GM21367 (cell line): Measurements from ENCODE around the gene AURKAIP1.

Source experiments
- ATAC-seq: cut with Tn5 transposase; IDR thresholded peaks from one replicate; pipeline ENCODE4 v1.9.1; 2021; ENCODE audit not compliant: unreplicated experiment

AURKAIP1 gene

DNA sequence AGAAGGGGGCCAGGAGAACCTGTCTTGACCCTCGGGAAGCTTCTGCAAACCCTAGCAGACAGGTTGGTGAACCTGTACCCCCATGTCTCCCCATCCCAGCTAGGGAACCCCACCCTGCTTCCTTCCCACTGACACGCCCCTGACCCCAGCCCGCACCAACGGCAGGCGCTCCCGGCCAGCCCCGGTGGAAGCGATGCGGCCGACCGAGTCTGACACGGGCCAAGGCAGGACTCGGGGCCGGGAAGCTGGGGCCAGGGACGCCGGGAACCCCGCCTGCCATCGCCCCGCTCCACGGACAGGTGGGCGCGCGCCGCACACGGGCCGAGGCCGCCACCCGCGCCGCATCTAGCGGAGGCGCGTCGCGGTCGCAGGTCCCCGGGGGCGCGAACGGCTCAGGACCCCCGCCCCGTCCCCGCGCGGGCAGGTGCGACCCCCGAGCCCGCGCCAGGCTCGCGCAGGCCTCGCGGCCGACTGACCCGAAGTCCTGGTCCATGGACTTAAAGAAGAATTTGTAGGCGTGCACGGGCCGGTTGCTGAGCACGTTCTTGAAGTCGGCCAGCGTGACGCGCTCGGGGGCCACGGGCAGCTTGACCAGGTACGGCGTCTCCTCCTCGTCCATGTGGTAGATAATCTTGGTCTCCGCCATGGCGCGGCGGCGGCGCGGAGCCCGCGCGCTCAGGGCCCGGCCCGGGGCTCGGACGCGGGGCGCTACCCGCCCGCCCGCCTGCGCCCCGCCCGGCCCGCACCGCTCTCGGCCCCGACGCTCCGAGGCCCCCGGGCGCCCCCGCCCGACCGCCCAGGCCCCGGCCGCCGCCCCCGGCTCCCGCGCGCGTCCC is 26.4 kb downstream of the AURKAIP1 start:
- peak; percentile 25 for ATAC-seq

DNA sequence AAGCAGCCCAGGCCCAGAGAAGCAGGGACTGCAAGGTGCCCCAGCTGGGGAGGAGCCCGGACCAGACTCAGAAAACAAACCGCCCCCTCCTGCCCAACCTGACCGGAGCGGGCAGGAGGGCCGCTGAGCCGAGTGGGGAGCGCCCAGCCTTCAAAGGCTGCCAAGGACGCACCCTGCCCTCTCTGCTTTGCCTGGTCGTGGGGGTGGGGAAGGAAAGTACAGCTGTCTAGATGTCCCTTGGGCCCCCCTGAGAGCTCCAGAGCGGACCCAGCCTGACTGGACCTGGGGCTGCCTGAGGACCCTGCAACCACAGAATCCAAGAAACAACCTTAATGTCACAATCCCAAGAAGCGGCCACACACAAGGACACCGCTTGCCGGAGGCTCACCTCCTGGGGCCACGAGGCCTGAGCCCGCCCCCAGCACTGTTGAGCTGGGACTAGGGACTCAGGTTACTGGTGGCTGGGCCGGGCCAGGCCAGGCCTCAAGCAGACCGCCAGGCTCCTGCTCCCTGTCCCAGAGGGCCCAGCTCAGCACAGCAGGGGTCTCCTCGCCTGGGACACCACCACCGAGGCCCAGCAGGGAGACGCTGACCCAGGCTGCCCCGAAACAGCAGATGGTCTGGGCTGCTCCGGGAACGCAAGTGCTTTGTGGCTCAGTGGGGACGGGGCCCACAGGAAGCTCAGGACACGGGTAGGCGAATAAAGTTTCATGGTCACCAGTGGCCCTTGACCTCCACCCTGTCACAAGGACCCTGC is 27.2 kb downstream of the AURKAIP1 start:
- no peak for ATAC-seq

DNA sequence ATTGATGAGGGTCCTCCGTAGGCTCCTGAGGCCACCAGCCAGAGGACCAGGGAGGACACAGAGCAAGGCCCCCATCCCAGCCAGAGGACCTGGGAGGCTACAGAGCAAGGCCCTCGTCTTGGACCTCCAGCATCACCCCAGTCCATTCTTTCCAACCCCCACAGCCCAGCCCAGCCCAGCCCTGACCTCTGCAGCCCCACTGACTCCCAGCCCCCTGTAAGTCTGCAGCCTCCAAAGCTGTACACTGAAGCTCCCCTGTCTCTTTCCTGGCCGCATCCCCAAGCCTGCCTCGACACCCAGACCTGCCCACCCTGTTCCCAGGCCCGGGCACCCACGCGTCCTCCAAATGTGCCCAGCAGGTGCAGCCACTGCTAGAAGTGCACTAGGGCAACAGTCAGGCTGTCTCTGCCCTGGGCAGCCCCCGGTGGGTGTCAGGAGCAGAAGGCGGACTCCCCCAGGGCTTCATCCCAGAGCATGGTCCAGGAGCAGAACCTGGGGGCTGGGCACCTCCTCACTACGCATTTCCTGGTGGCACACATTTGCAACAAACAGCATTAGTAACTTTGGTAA is 27.9 kb downstream of the AURKAIP1 start:
- ATAC-seq = no peak

DNA sequence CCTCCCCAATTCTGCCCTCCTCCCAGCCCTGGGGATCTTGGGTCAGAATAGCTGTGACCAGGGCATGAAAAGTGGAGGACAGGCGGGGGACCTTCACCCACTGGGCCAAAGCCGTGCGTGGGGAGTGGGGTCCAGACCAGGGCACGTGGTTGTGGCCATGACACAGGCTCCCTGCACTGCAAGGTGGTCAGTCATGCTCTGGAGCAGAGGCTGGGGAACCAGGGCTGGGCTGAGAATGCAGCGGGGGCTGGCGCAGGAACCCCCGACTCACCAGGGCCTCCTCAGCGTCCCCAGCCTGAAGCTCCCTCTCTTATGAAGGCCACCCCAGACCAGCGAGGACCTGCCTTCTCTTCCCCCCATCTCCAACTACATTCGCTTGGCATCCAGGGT is 28.5 kb downstream of the AURKAIP1 start:
- no peak for ATAC-seq

DNA sequence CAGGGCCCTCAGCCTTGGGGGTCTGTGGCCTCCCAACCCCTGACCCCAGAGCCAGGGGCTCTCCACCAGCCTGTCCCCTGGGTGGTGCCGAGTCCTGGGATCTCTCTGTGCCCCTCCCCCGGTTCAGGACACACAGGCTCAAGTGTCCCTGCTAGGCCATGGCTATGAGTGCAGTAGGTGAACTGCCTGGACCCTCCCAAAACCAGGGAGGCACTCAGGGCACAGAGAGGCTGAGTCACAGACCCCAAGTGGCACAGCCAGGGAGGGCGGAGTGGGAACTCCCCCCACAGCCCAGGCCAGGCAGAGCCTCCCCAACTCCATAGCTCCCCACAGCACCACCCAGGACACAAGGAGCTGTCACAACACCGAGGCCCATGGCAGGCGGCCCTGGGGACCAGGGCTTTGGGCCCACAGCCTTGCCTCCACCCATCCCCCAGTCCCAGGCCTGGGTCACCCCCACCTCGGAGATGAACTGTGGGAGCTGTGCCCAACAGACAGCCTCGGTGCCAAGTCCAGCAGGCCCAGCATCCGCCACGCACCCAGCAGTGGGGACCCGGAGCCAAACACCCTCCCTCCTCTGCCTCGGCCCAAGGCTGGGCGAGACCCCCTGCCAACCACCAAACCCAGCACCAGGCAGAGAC is 29.0 kb downstream of the AURKAIP1 start:
- no peak for ATAC-seq

DNA sequence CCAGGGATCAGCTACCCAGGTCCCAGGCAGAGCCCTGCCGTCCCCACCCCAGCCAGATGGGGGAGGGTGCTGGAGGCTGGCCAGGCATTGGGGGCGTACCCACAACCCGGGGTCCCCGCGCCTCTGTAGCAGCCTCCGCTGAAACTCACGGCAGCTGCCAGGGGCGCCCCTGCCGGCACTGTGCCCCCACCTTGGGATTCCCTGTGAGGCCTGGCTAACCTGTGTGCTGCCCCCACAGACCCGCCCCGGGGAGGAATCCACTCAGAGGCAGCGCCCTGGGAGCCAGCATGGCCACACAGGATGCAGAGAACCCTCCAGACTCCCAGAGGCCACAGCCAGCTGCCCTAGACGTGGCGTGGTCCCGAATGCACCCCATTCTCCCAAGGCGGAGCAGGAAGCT is 29.6 kb downstream of the AURKAIP1 start:
- no peak for ATAC-seq

DNA sequence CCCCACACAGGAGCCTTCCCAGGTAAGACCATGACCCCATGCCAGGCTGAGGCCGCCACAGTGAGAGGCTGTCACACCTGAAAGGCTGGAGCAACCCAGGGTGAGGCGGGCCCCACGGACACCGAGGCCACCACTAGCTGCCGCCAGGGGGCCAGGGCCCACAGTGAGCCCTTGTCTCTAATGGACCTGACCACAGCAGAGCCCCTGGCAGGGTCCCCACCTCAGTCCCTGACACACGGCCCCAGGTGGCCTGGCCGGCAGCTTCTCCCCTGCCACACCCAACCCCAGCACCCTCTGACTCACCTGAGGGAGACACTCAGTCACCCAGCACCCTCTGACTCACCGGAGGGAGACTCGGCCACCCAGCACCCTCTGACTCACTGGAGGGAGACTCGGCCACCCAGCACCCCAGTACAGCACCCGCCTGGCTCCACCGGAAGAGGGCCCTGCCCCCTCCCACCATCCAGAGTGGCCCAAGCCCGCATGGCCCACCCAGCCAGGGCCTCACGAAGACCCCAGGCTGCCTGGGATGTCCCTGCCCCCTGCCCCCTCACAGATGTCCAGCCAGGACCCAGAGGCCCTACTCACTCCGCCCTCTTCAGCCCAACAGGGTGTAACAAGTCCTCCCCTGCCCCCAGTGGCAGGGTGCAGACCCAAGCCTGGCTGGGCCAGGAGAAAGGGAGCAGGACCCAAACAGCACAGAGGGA is 30.2 kb downstream of the AURKAIP1 start:
- no peak for ATAC-seq

DNA sequence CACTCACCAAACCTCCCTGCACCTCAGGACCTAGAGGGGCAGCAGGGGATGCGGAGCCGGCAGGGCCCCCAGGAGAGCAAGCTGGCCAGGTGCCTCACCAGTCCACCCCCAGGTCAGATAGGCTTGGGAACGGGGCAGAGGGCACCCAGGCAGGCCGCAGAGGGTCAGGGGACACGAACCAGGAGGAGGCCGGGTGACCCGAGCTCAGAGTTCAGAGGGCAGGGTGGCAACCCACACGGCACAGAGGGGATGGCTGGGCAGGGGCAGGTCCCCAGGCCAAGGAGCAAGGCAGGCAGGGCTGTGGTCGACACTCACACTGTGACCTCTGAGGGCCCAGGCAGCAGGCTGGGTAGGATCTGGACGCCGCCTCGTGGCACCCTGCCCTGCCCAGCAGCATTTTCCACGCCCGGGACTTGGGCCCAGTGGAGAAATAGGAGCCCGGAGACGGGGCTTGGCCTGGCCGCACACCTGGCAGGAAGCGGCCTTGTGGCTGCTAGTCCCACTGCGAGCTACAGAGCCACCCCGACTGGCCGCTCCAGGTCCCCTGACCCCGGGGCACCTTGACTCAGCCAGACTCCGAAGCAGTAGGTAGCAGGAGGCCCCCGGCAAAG is 31.1 kb downstream of the AURKAIP1 start:
- no peak for ATAC-seq

DNA sequence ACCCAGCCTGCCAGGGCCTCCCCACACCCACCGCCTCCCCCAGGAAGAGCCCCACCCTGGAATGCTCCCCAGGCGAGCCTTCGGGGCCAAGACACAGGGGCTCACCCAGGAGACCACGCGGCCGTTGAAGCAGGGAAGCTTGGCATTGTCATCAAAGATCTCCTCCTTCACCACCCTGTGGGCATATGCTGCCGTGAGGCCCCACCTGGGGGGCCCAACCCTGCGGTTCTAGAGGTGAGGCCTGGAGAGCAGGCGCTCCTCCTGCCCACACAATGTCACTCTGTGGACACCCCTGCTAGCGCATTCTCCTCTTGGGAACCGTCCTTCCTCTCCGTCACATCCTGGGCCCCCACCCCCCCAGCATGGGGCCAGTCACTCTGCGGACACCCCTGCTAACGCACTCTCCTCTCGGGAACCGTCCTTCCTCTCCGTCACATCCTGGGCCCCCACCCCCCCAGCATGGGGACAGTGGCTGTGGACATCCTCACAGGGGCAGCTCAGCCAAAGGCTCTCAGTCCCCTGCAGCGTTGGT is 32.4 kb downstream of the AURKAIP1 start:
- ATAC-seq = no peak

DNA sequence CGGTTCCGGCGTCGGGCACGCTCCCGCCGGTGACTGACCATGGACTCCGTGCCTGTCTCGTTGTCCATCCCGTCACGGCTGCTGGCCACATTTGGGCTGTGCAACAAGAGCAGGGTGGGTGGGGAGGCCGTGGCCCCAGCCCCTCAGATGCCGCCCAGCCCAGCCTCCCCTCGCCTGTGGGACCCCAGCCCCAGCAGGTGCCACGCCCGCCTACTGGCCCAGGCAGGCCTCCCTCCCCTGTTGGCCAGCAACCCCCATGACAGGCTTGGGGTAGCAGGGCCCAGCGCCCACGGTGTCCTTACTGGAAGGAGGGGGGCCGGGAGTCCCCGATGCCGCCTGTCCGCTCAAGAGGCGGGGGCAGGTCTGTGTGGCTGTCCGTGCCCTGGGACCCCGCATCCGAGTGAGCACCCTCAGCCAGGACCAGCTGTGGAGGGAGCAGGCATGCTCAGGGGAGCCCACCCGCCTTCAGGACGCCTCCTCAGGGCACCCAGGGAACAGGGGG is 32.9 kb downstream of the AURKAIP1 start:
- no peak for ATAC-seq

DNA sequence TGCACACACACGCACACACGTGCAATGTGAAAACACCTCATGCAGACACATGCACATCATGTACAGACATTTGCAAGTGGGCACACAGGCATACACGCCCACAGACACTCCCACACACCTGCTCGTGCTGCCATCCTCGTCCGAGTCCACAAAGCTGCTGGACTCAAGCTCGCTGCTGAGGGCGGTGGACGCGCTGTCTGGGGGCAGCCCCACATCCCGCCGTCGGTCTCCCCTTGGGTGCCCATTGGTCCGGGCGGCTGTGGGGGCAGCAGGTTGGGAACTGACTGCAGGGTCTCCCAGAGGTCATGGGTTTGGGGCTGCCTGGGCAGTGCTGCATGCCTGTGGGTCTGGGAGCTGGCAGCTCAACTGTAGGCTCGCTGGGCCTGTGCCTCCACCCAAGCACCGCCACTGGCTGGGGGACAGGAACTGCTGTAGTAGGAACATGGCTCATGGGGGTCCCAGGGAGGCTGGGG is 33.4 kb downstream of the AURKAIP1 start:
- no peak for ATAC-seq

DNA sequence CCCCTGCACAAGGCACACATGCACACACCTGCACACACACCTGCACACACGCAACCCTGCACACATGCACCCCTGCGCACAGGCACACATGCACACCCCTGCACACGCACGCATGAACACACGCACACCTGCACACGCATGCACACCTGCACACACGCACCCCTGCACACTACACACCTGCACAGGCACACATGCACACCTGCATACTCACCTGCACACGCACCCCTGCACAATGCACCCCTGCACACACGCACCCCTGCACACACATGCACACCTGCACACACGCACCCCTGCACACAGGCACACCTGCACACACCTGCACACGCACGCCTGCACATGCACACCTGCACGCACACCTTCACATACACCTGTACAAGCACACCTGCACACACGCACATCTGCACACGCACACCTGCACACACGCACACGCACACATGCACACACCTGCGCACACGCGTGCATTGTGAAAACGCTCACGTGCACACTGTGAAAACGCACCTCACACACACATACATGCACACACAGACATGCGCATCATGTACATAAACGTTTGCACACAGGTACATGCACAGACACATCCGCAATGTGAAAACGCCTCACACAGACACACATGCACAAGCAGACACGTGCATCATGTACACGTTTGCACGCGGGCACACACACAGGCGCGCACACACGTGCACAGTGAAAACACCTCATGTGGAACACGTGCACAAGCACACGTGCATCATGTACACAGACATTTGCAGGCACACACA is 34.0 kb downstream of the AURKAIP1 start:
- no peak for ATAC-seq

DNA sequence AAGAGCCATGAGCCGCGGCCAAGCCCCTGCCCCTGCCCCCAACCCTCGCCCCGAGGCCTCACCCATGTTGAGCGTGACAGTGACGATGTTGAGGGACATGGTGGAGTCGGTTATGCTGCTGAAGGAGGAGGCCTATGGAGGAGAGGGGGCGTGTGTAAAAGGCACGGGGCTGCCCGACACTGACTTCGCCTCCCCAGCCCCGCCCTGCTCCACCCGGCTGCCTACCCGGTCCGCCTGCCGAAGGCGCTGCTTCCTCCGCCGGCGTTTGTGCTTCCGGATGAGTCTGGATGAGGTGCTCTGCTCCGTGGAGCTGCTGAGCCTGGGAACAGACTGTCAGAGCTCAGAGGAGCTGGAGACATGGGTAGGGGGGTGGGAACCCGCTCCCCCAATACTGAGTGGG is 34.8 kb downstream of the AURKAIP1 start:
- no peak for ATAC-seq

DNA sequence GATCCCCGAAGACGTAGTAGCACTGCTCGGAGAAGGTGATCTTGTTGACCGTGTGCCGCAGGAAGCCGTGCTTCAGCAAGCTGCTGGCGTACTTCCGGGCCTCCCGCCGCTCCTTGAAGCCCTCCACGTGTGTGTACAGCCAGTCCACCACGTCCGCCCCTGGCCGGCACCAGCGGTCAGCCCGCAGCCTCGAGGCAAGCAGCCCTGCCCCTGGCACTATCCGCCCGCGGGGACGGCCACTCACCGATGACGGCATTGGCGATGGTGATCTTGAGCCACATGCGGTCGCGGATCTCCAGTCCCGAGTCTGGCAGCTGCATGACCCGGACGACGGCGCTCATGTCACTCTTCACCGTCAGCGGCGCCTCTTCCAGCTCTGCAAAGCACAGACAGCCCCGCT is 36.7 kb downstream of the AURKAIP1 start:
- no peak for ATAC-seq

DNA sequence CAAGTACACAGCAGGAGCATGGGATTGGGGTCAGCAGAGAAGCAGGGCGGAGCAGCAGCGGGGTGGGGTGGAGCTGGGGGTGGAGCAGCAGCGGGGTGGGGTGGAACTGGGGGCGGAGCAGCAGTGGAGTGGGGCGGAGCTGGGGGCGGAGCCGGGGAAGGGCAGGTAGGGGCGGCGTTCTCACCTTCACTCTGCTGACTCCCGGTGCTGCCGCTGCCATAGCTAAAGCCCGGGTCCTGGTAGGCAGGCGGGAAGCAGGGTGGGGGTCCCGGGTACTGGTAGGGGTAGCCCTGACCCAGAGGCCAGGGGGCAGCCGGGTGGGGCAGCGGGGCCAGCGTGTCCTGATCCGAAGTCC is 37.2 kb downstream of the AURKAIP1 start:
- no peak for ATAC-seq

DNA sequence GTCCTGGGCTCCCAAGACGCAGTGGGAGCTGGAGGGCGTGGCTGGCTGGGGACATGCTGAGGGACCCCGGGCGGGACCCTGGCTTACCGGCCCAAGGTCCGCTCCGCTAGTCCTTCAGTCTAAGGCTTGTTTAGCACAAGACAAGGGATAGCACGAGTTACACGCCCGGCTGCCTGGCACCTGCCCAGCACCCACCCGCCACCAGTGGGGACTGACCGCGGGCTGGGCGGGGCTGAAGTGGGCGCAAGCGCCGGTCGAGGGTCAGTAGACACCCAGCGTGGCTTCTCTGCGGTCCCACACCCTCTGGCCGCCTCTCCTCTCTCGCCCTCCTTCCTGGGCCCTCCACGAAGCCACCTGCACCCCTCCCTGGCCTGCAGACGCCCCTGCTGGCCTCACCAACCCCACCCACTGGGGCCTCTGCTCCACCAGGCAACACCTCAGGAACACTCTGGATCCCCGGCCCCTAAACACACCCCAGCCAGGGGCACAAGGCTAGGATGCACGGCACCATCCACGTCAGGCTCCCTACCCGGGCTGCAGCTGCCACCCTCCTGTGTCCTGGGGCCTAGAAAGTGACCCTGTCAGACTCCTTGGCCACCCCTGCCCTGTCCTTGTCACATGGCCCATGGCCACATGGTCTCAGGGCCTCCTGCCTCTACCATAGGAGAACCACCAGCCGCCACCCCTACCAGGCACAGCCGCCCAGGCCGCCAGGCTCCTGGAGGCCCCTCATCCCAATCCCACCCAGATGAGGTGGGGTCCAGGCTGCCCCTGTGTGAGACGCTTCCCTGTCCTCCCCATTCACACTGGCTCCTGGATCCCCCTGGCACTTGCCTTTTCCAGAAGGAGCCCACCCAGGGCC is 37.8 kb downstream of the AURKAIP1 start:
- ATAC-seq = no peak

DNA sequence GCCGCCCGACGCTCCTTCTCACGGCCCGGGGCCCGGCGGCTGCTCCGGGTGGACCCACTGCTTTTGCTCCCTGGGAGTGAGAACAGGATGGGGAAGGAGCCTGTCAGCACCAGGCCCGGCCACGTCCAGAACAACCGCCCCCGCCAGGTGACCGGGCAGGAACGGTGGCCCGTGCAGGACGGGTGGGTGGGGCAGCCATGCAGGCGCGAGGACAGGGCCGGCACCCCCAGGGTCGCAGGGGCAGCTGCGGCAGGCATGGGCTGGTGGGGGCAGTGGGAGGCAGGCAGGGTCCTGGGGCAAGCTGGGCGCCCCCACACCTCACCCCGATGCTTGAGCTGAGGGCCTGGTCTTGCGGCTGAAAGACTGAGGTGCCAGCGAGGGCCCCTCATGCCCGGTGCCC is 38.6 kb downstream of the AURKAIP1 start:
- ATAC-seq = no peak

DNA sequence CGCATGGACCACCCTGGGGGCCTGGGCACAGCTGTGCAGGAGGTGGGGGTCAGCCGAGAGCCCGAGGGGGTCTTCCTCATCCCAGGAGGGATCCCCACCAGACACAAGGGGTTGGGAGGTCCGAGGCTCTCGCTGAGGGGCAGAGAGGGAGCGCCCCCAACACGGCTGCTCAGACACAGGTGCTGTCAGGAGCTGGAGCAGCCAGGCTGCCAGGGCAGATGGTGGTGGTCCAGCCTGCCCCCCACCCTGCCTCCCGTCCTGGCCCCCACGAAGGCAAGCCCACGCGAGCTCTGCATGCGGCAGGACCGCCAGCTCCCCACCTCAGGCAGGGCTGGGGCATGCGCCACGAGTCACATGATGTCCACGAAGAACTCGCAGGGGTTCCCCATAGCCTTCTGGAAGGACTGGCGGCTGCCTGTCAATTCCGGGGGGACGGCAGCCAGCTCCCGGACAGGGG is 39.2 kb downstream of the AURKAIP1 start:
- no peak for ATAC-seq
